ES-I3 (cell line): ENCODE measurements around the gene MS4A6A.

ENCODE experiments used
- H3K36me3 ChIP-seq: 2 replicates; pipeline ENCODE4 v1.6.1; 2013; ENCODE audit warnings: mild to moderate bottlenecking, low read length, control low read depth, moderate library complexity; ENCODE audit not compliant: insufficient read depth
- H3K4me1 ChIP-seq: 2 replicates; pipeline ENCODE4 v1.6.1; 2013; ENCODE audit warnings: mild to moderate bottlenecking, control low read depth, low read length; ENCODE audit not compliant: insufficient read depth
- H3K9ac ChIP-seq: 2 replicates; pipeline ENCODE4 v1.6.1; 2013; ENCODE audit warnings: low read depth, mild to moderate bottlenecking, low read length, moderate library complexity
- H3K9me3 ChIP-seq: 2 replicates; pipeline ENCODE4 v1.6.1; 2013; ENCODE audit warnings: mild to moderate bottlenecking, low read length, moderate library complexity; ENCODE audit not compliant: control insufficient read depth, insufficient read depth

Gene MS4A6A

GRCh38 chr11:60128376-60128775 lies 54.5 kb downstream of the MS4A6A start:
- no peaks in the 10 kb centered on the region for H3K36me3 ChIP-seq

GRCh38 chr11:60127311-60127811 lies 55.5 kb downstream of the MS4A6A start:
- peaks cover 3% of the 10 kb centered on the region; the same call in 1 of the 2 replicates for H3K4me1 ChIP-seq
- H3K9ac ChIP-seq, result no peak overlapping the region
- no peaks in the 10 kb centered on the region for H3K9me3 ChIP-seq
- no peaks in the 10 kb centered on the region for H3K36me3 ChIP-seq

More at GRCh38 chr11:60128376-60128775, 54.5 kb downstream of the MS4A6A start:
- H3K9me3 ChIP-seq, result no peaks in the 10 kb centered on the region
- H3K9ac ChIP-seq, result no peak overlapping the region
- peaks cover 3% of the 10 kb centered on the region; the same call in 1 of the 2 replicates for H3K4me1 ChIP-seq

GRCh38 chr11:60125956-60126585 lies 56.8 kb downstream of the MS4A6A start:
- no peak overlapping the region for H3K9ac ChIP-seq
- no peaks in the 10 kb centered on the region for H3K36me3 ChIP-seq
- peaks cover 6% of the 10 kb centered on the region; the same call in 1 of the 2 replicates for H3K4me1 ChIP-seq
- no peaks in the 10 kb centered on the region for H3K9me3 ChIP-seq

- H3K4me1 ChIP-seq, result peaks cover 12% of the 10 kb centered on the region; the same call in 1 of the 2 replicates
- no peaks in the 10 kb centered on the region for H3K36me3 ChIP-seq
- no peak overlapping the region for H3K9ac ChIP-seq
- H3K9me3 ChIP-seq, result no peaks in the 10 kb centered on the region
Observed at GRCh38 chr11:60124802-60125432, 58.0 kb downstream of the MS4A6A start.
